HCT116 (cell line): ENCODE data around the gene ANKRD13D.

Experiments
- CTCF ChIP-seq, 3 experiments: fragments of 200-600 bp in 1 of 3; sonication (generic) in 1 of 3; IDR thresholded peaks in 2 of 3; conservative IDR thresholded peaks in 1 of 3; 2 replicates each; pipeline ENCODE4 v1.5.1; 2012 to 2017; ENCODE audit warnings: low read depth in 2 of 3, low read length in 2 of 3, antibody characterized with exemption in 1 of 3, borderline replicate concordance in 1 of 3, control low read depth in 1 of 3, mild to moderate bottlenecking in 1 of 3, mixed read lengths in 1 of 3, mixed run types in 1 of 3, moderate library complexity in 1 of 3; ENCODE audit not compliant: insufficient read depth in 1 of 3
- EGR1 ChIP-seq: IDR thresholded peaks from 2 replicates; pipeline ENCODE4 v1.6.1; 2012; ENCODE audit warnings: low read depth
- EZH2 ChIP-seq: fragments of 200-600 bp; sonication (generic); IDR thresholded peaks from 2 replicates; pipeline ENCODE4 v1.6.1; 2017; ENCODE audit warnings: antibody characterized with exemption, mixed run types
- POLR2A ChIP-seq: IDR thresholded peaks from 2 replicates; pipeline ENCODE4 v1.7.0; 2011; ENCODE audit warnings: borderline replicate concordance; ENCODE audit not compliant: insufficient read depth, insufficient read length; ENCODE audit errors: extremely low read depth
- POLR2AphosphoS5 ChIP-seq: IDR thresholded peaks from 2 replicates; pipeline ENCODE4 v1.6.1; 2011; ENCODE audit warnings: mild to moderate bottlenecking, low read depth, low read length, moderate library complexity
- SIN3A ChIP-seq: IDR thresholded peaks from 2 replicates; pipeline ENCODE4 v1.6.1; 2012; ENCODE audit warnings: low read depth
- YY1 ChIP-seq: IDR thresholded peaks from 2 replicates; pipeline ENCODE4 v1.6.1; 2011; ENCODE audit warnings: low read length, low read depth, moderate library complexity, mild to moderate bottlenecking; ENCODE audit not compliant: insufficient replicate concordance; ENCODE audit errors: extremely low read depth
- TF ChIP-seq, protein P1 (sequence below): IDR thresholded peaks from 2 replicates; pipeline ENCODE4 v1.6.1; 2012
- TF ChIP-seq, protein P2 (sequence below): IDR thresholded peaks from 2 replicates; pipeline ENCODE4 v1.6.1; 2012; ENCODE audit warnings: low read depth

DNA sequence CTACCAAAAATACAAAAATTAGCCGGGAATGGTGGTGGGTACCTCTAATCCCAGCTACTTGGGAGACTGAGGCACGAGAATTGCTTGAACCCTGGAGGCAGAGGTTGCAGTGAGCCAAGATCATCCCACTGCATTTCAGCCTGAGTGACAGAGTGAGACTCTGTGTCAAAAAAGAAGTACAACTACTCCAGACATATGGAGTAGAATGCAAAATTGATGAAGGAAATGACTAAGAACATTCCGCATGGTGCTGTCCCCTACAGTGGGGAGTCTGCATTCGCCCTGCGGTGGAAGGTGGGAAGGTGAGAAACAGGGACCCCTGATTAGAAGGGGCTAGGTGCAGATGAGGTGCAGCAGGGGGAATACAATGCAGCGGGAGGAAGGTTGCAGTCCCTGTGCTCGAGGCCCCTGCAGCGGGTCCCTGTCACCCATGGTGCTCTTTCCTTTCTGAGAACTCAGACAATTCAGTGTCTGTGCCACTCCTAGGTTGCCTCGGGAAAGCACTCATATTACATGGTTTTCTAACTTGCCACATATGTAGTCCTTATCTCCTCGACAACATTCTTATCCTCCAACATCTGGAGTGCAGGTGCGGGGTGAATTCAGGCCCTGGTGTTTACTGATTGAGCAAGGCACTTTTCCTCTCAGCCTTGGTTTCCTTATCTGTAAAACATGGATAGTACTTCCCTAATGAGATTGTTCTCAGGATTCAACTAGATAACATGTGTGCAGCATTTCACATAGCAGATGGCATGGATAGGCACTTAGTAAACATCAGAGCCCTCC lies 59.1 kb downstream of the ANKRD13D start:
- no peak for TF ChIP-seq POLR2A
- TF ChIP-seq, protein P1, sequence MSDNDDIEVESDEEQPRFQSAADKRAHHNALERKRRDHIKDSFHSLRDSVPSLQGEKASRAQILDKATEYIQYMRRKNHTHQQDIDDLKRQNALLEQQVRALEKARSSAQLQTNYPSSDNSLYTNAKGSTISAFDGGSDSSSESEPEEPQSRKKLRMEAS: no peak
- TF ChIP-seq CTCF (IDR thresholded peaks at IDR 0.05 in 2 of 3, conservative IDR thresholded peaks at IDR 0.05 in 1 of 3; ENCODE audit: borderline replicate concordance in 1 of 3, insufficient read depth in 1 of 3, low read depth in 2 of 3, low read length in 2 of 3): no peak
- TF ChIP-seq EZH2: no peak
- TF ChIP-seq POLR2AphosphoS5: no peak
- TF ChIP-seq, protein P2, sequence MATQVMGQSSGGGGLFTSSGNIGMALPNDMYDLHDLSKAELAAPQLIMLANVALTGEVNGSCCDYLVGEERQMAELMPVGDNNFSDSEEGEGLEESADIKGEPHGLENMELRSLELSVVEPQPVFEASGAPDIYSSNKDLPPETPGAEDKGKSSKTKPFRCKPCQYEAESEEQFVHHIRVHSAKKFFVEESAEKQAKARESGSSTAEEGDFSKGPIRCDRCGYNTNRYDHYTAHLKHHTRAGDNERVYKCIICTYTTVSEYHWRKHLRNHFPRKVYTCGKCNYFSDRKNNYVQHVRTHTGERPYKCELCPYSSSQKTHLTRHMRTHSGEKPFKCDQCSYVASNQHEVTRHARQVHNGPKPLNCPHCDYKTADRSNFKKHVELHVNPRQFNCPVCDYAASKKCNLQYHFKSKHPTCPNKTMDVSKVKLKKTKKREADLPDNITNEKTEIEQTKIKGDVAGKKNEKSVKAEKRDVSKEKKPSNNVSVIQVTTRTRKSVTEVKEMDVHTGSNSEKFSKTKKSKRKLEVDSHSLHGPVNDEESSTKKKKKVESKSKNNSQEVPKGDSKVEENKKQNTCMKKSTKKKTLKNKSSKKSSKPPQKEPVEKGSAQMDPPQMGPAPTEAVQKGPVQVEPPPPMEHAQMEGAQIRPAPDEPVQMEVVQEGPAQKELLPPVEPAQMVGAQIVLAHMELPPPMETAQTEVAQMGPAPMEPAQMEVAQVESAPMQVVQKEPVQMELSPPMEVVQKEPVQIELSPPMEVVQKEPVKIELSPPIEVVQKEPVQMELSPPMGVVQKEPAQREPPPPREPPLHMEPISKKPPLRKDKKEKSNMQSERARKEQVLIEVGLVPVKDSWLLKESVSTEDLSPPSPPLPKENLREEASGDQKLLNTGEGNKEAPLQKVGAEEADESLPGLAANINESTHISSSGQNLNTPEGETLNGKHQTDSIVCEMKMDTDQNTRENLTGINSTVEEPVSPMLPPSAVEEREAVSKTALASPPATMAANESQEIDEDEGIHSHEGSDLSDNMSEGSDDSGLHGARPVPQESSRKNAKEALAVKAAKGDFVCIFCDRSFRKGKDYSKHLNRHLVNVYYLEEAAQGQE: no peak
- TF ChIP-seq SIN3A: no peak
- no peak for TF ChIP-seq YY1
- TF ChIP-seq EGR1: no peak
